B cell (primary cell): Measurements from ENCODE around the gene LHPP. TPM values are rescaled to one million over a fixed set of nuclear protein-coding genes. Genes with fewer than 3 reads are reported as not detected.

Experiments
- ATAC-seq: fragments of 200-7000 bp; cut with Tn5 transposase; one replicate; pipeline ENCODE4 v1.10.0; 2021; ENCODE audit warnings: low read depth, mild to moderate bottlenecking, moderate number of reproducible peaks, moderate library complexity
- CTCF ChIA-PET: fragments of 350-600 bp; sonication (Branson Sonifier 250); formaldehyde crosslinking; loops from one replicate; lab custom pipeline; 2021; ENCODE audit warnings: antibody characterized with exemption, inconsistent platforms; lab: Charles Lee
- POLR2A ChIA-PET: fragments of 350-600 bp; sonication (Branson Sonifier 250); formaldehyde crosslinking; loops from one replicate; lab custom pipeline; 2021; ENCODE audit warnings: antibody characterized with exemption; lab: Charles Lee
- DNase-seq: peaks from one replicate; pipeline ENCODE4 v3.0.0; 2013
- H2AFZ ChIP-seq: 2 replicates; pipeline ENCODE4 v1.6.1; 2012; ENCODE audit warnings: mild to moderate bottlenecking, low read depth, low read length; ENCODE audit not compliant: insufficient read depth, poor library complexity, severe bottlenecking
- H3K27ac ChIP-seq, 2 donors: 1 replicate in 1 of 2; 2 replicates in 1 of 2; pipeline ENCODE4 v1.5.1; 2012 to 2013; ENCODE audit warnings: low read length in 2 of 2, mild to moderate bottlenecking in 2 of 2, moderate library complexity in 1 of 2
- H3K27me3 ChIP-seq, 4 experiments: fragments of 200-600 bp in 1 of 4; sonication (generic) in 1 of 4; replicated peaks in 1 of 4; 1 replicate in 2 of 4; 2 replicates in 2 of 4; pipeline versions ENCODE4 v1.6.1 to v1.7.0; 2013 to 2016; ENCODE audit warnings: low read length in 3 of 4, mild to moderate bottlenecking in 2 of 4, mixed read lengths in 1 of 4, moderate library complexity in 1 of 4; ENCODE audit not compliant: insufficient read depth in 4 of 4, control insufficient read depth in 3 of 4; ENCODE audit errors: control extremely low read depth in 1 of 4
- H3K36me3 ChIP-seq, 2 experiments: replicated peaks in 1 of 2; 1 replicate in 1 of 2; 2 replicates in 1 of 2; pipeline versions ENCODE4 v1.6.1 to v1.7.1; 2013; ENCODE audit warnings: low read length in 1 of 2; ENCODE audit not compliant: insufficient read depth in 2 of 2, control insufficient read depth in 1 of 2; ENCODE audit errors: control extremely low read depth in 1 of 2, extremely low read depth in 1 of 2
- H3K4me1 ChIP-seq, 2 donors: fragments of 200-600 bp in 1 of 2; sonication (generic) in 1 of 2; 1 replicate in 1 of 2; 2 replicates in 1 of 2; pipeline versions ENCODE4 v1.5.1 to v1.6.1; 2013 to 2017; ENCODE audit warnings: low read length in 2 of 2; ENCODE audit not compliant: control insufficient read depth in 2 of 2, insufficient read depth in 2 of 2
- H3K4me2 ChIP-seq: replicated peaks from 2 replicates; pipeline ENCODE3; 2012; ENCODE audit warnings: mild to moderate bottlenecking, low read depth, low read length; ENCODE audit not compliant: poor library complexity, severe bottlenecking
- H3K4me3 ChIP-seq, 5 experiments: fragments of 200-600 bp in 1 of 5; sonication (generic) in 1 of 5; 1 replicate in 3 of 5; 2 replicates in 2 of 5; pipeline versions ENCODE4 v1.5.1 to v1.7.0; 2011 to 2016; ENCODE audit warnings: low read length in 4 of 5, mild to moderate bottlenecking in 4 of 5, low read depth in 2 of 5, control low read depth in 1 of 5, moderate library complexity in 1 of 5; ENCODE audit not compliant: insufficient read depth in 1 of 5; ENCODE audit errors: control extremely low read depth in 1 of 5, extremely low read depth in 1 of 5
- H3K79me2 ChIP-seq: fragments of 200-600 bp; sonication (generic); one replicate; pipeline ENCODE4 v1.6.0; 2016; ENCODE audit warnings: low read length; ENCODE audit not compliant: control insufficient read depth, insufficient read depth
- H3K9ac ChIP-seq: fragments of 200-600 bp; sonication (generic); 2 replicates; pipeline ENCODE4 v1.6.1; 2017; ENCODE audit warnings: mild to moderate bottlenecking, low read length, moderate library complexity
- H3K9me3 ChIP-seq, 3 donors: one replicate each; pipeline versions ENCODE4 v1.6.1 to v1.7.1; 2013; ENCODE audit warnings: low read length in 2 of 3; ENCODE audit not compliant: control insufficient read depth in 2 of 3, insufficient read depth in 1 of 3; ENCODE audit errors: control extremely low read depth in 1 of 3
- H4K20me1 ChIP-seq: 2 replicates; pipeline ENCODE4 v1.6.0; 2012; ENCODE audit warnings: mild to moderate bottlenecking, low read length; ENCODE audit not compliant: insufficient read depth, control insufficient read depth, poor library complexity, severe bottlenecking
- H3K27ac Mint-ChIP-seq: one replicate; pipeline ENCODE4 v1.8.0; 2021; ENCODE audit warnings: mixed read lengths
- H3K27me3 Mint-ChIP-seq: one replicate; pipeline ENCODE4 v1.8.0; 2021; ENCODE audit warnings: mixed read lengths
- H3K4me1 Mint-ChIP-seq: one replicate; pipeline ENCODE4 v1.8.0; 2021; ENCODE audit warnings: mixed read lengths
- H3K4me3 Mint-ChIP-seq: one replicate; pipeline ENCODE4 v1.8.0; 2021; ENCODE audit warnings: mixed read lengths
- H3K9me3 Mint-ChIP-seq: one replicate; pipeline ENCODE4 v1.8.0; 2022; ENCODE audit warnings: mixed read lengths; ENCODE audit not compliant: insufficient read depth
- EZH2 ChIP-seq: IDR thresholded peaks from 2 replicates; pipeline ENCODE4 v1.6.1; 2012; ENCODE audit warnings: borderline replicate concordance, low read depth, mild to moderate bottlenecking, moderate library complexity, low read length; ENCODE audit not compliant: insufficient read depth, poor library complexity, severe bottlenecking
- WGBS: methylation state at CpG from one replicate; pipeline ENCODE4 v1.1.5; 2013; ENCODE audit warnings: missing lambda C conversion rate; ENCODE audit not compliant: insufficient coverage; 5-methylcytosine and 5-hydroxymethylcytosine counted together
- intact Hi-C: fragments of 100-400 bp; cut with micrococcal nuclease; formaldehyde crosslinking; loops from one replicate; pipeline ENCODE4 v1.10.0; 2022
- polyA plus RNA-seq: library from polyadenylated mRNA; depleted of rRNA; stranded (reverse); fragments of >200 nt; gene quantifications from 2 replicates; pipeline ENCODE4 v1.2.3, GENCODE V29; 2012
- total RNA-seq, 2 donors: library from RNA; stranded (reverse); fragments of 120-200 nt in 1 of 2; gene quantifications; 1 replicate in 1 of 2; 2 replicates in 1 of 2; pipeline versions ENCODE4 v1.2.3 to v1.2.4, GENCODE V29; 2013 to 2022
- TF ChIP-seq, protein P1 (sequence below): fragments of 200-600 bp; IDR thresholded peaks from one replicate; pipeline ENCODE4 v1.8.0; 2022; ENCODE audit warnings: antibody characterized with exemption, mild to moderate bottlenecking

LHPP gene
- total and polyA plus RNA-seq, 2 donors (not counting 1 experiment from before 2014, with no cell fraction given): 60.2 to 83.5 TPM

- POLR2A ChIA-PET: no interaction called here
- no peaks in the 10 kb centered on the region for H3K36me3 ChIP-seq
- no peak overlapping the region for H3K4me3 Mint-ChIP-seq
- TF ChIP-seq, protein P1, sequence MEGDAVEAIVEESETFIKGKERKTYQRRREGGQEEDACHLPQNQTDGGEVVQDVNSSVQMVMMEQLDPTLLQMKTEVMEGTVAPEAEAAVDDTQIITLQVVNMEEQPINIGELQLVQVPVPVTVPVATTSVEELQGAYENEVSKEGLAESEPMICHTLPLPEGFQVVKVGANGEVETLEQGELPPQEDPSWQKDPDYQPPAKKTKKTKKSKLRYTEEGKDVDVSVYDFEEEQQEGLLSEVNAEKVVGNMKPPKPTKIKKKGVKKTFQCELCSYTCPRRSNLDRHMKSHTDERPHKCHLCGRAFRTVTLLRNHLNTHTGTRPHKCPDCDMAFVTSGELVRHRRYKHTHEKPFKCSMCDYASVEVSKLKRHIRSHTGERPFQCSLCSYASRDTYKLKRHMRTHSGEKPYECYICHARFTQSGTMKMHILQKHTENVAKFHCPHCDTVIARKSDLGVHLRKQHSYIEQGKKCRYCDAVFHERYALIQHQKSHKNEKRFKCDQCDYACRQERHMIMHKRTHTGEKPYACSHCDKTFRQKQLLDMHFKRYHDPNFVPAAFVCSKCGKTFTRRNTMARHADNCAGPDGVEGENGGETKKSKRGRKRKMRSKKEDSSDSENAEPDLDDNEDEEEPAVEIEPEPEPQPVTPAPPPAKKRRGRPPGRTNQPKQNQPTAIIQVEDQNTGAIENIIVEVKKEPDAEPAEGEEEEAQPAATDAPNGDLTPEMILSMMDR: no peak
- TF ChIP-seq EZH2: no peak
- H4K20me1 ChIP-seq: no peaks in the 10 kb centered on the region
- H3K9me3 ChIP-seq: no peaks in the 10 kb centered on the region
- intact Hi-C loops: no loop called here
- H3K27me3 Mint-ChIP-seq: no peaks in the 10 kb centered on the region
- no peak for DNase-seq
- H3K27me3 ChIP-seq: no peaks in the 10 kb centered on the region
- no peak overlapping the region for H3K27ac ChIP-seq
- no peak overlapping the region for H3K9ac ChIP-seq
- H3K4me1 ChIP-seq: no peaks in the 10 kb centered on the region
- H3K79me2 ChIP-seq: no peaks in the 10 kb centered on the region
- no peaks in the 10 kb centered on the region for H3K9me3 Mint-ChIP-seq
- CTCF ChIA-PET: interaction anchor here (0.8 kb wide), 1 partner anchor 44 kb away, joined by 3 read pairs; no protein-coding TSS in a partner anchor
- WGBS: 93% methylated on average over 17 of the region's 23 CpGs
- peaks cover 7% of the 10 kb centered on the region for H3K4me1 Mint-ChIP-seq
- H3K4me3 ChIP-seq: no peak overlapping the region
- ATAC-seq: no peak
- no peak overlapping the region for H3K27ac Mint-ChIP-seq
- H3K4me2 ChIP-seq: no peak overlapping the region
- H2AFZ ChIP-seq: no peak overlapping the region
Observed at GRCh38 chr10:124476043-124476725, 14.6 kb downstream of the LHPP start.

DNA sequence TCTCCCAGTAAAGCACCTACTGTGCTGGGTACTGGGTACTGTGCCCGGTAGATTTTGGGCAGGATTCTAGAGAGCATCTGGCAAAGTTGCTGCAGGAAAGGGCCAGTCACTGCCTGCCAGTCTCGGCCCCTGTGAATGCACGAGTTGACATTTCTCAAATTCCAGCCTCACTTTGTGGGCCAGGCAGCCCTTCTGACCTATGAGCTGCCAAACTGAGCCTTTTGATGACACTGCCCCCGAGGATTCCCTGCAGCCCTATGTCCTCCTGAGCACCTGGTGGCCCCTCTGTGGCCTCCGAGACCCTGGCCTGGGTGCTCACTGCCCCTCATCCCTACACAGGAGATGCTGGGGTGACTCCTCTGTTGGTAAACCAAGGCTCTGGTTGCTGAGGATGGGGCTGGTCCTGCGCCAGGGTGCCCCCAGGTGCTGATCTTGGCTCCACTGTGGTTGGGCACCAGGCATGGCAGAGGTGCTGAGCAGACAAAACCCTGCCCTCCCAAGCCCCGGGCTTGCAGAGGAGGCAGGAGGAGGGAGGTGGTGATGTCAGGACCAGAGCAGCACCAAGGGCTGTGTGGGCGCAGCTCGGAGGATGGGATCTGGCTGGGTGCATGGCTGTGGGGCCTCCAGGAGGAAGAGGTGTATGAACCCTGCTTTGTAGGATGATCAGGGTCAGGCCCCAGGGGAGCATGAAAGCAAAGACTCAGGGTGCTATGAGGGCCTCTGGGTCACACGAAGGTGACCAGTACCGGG lies 16.2 kb downstream of the LHPP start:
- H3K27me3 Mint-ChIP-seq: no peaks in the 10 kb centered on the region
- CTCF ChIA-PET: interaction anchor here (0.6 kb wide), 1 partner anchor 51 kb away, joined by 3 read pairs; no protein-coding TSS in a partner anchor
- no peak overlapping the region for H3K27ac Mint-ChIP-seq

More for the DNA sequence above, 16.2 kb downstream of the LHPP start:
- H4K20me1 ChIP-seq: no peaks in the 10 kb centered on the region
- H3K9me3 Mint-ChIP-seq: no peaks in the 10 kb centered on the region
- no peak for ATAC-seq
- no peak for DNase-seq
- intact Hi-C loops: no loop called here
- H3K27ac ChIP-seq: no peak overlapping the region
- TF ChIP-seq EZH2: no peak
- TF ChIP-seq, protein P1: no peak
- no peaks in the 10 kb centered on the region for H3K9me3 ChIP-seq
- H3K4me2 ChIP-seq: no peak overlapping the region
- POLR2A ChIA-PET: no interaction called here
- no peaks in the 10 kb centered on the region for H3K4me1 ChIP-seq
- H3K27me3 ChIP-seq: no peaks in the 10 kb centered on the region
- no peak overlapping the region for H3K9ac ChIP-seq
- H3K36me3 ChIP-seq: no peaks in the 10 kb centered on the region
- H3K4me1 Mint-ChIP-seq: peaks cover 6% of the 10 kb centered on the region
- no peak overlapping the region for H2AFZ ChIP-seq
- no peak overlapping the region for H3K4me3 Mint-ChIP-seq
- no peaks in the 10 kb centered on the region for H3K79me2 ChIP-seq
- whole genome bisulfite sequencing: 91% methylated on average over 11 of the region's 11 CpGs
- no peak overlapping the region for H3K4me3 ChIP-seq
